ENCODE measurements around the gene ANKFY1. TPM values are rescaled to one million over a fixed set of nuclear protein-coding genes. Genes with fewer than 3 reads are reported as not detected.
A peak's percentile ranks its signal among the peaks of the same experiment; 100 is the strongest.

The ANKFY1 gene
- total and polyA plus RNA-seq, 7 experiments from 2014 or later = 11.7 to 84.5 (median 61.5) TPM

DNA sequence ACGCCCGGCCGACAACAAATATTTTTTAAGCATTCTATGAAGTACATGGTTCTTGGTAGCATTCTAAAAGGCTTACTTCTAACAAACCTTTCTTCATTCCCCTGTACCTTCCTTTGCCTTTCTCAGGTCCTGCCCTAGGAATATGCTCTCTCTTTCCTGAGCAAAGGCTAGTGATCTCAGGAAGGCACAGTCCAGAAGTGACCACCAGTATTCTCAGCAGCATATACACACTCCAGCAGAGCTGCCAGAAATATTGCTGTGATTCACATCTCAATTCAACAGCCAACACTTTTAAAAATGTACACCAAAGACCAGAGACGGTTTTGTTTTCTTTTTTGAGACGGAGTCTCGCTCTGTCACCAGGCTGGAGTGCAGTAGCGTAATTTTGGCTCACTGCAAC lies 41.4 kb upstream of the ANKFY1 start:
- H3K9me3 ChIP-seq (ENCODE audit: control insufficient read depth in 2 of 3, low read length in 3 of 3) = no peaks in the 10 kb centered on the region
- peaks cover 0 to 20% (median 5%) of the 10 kb centered on the region in 5 donors for H3K36me3 Mint-ChIP-seq
- intact Hi-C loops (cut with micrococcal nuclease) = loop anchor here in 1 of 2 donors (2.0 kb wide), 1 partner anchor 108 kb away; no protein-coding TSS in a partner anchor
- H3K27ac Mint-ChIP-seq = no peak overlapping the region
- H3K9me3 Mint-ChIP-seq = no peaks in the 10 kb centered on the region
- ChIA-PET CTCF (interaction anchor here (1.1 kb wide), 1 partner anchor 27 kb away, joined by 3 read pairs; no protein-coding TSS in a partner anchor), POLR2A (no interaction called here)
- DNase-seq = no peak
- peaks cover 0 to 20% (median 0%) of the 10 kb centered on the region in 3 experiments for H3K36me3 ChIP-seq (ENCODE audit: control insufficient read depth in 2 of 3, insufficient read depth in 3 of 3, low read length in 3 of 3)
- no peak overlapping the region for H3K4me3 ChIP-seq (ENCODE audit: low read length)
- ATAC-seq = no peak
- H3K27me3 Mint-ChIP-seq = no peaks in the 10 kb centered on the region
- H3K4me3 Mint-ChIP-seq = no peak overlapping the region
- peaks cover 9 to 12% of the 10 kb centered on the region in 2 donors for H3K4me1 ChIP-seq (ENCODE audit: control insufficient read depth in 2 of 2, insufficient read depth in 2 of 2, low read length in 2 of 2)
- H3K4me1 Mint-ChIP-seq = peaks cover 21 to 40% (median 30%) of the 10 kb centered on the region in 7 donors
- no peak overlapping the region for H3K27ac ChIP-seq (ENCODE audit: low read depth, low read length)
- no peaks in the 10 kb centered on the region for H3K27me3 ChIP-seq (ENCODE audit: control insufficient read depth in 2 of 2, insufficient read depth in 2 of 2, low read length in 2 of 2)

DNA sequence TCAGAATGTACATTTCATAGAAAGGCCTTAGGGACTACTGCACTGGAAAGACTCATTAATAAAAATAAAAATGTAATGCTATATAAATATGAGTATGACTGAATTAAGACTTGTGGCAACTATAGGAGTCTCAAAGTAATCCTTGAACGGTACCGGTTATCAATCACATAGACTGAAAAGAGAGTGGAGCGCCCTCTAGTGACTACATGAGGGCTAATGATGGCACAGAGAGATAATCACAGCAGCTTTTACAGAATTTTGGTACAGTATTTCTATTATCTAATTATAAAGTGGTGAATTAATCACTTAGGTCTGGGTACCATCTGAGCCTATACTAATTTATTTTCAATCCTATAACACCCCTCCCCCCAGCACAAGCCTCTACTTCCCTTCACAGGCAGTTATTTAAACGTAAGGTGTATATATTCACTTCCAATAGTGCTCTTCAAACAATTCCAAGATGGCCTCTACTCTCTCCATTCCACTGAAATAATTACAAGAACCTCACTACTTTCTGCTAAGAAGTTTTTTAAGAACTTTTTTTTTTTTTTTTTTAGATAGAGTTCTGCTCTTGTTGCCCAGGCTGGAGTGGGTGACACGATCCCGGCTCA lies 40.7 kb upstream of the ANKFY1 start:
- no peaks in the 10 kb centered on the region for H3K27me3 ChIP-seq (ENCODE audit: control insufficient read depth in 2 of 2, insufficient read depth in 2 of 2, low read length in 2 of 2)
- H3K27ac Mint-ChIP-seq = no peak overlapping the region
- ATAC-seq = peak; percentile 90
- intact Hi-C loops (cut with micrococcal nuclease) = loop anchor here (1.0 to 2.0 kb wide), 4 partner anchors 61 to 109 kb away; no protein-coding TSS in a partner anchor
- H3K4me3 Mint-ChIP-seq = no peak overlapping the region
- no peak overlapping the region for H3K27ac ChIP-seq (ENCODE audit: low read depth, low read length)
- no peaks in the 10 kb centered on the region for H3K9me3 Mint-ChIP-seq
- no peaks in the 10 kb centered on the region for H3K27me3 Mint-ChIP-seq
- peaks cover 6 to 9% of the 10 kb centered on the region in 2 donors for H3K4me1 ChIP-seq (ENCODE audit: control insufficient read depth in 2 of 2, insufficient read depth in 2 of 2, low read length in 2 of 2)
- DNase-seq = peak in 8 of 9 donors; percentile 20 to 66 (median 52)
- peaks cover 0 to 20% (median 5%) of the 10 kb centered on the region in 5 donors for H3K36me3 Mint-ChIP-seq
- no peak overlapping the region for H3K4me3 ChIP-seq (ENCODE audit: low read length)
- H3K4me1 Mint-ChIP-seq = peaks cover 14 to 33% (median 23%) of the 10 kb centered on the region in 7 donors
- H3K9me3 ChIP-seq (ENCODE audit: control insufficient read depth in 2 of 3, low read length in 3 of 3) = no peaks in the 10 kb centered on the region
- ChIA-PET CTCF (interaction anchor here (1.1 to 1.2 kb wide), 2 partner anchors 28 to 57 kb away, joined by 3 read pairs; no protein-coding TSS in a partner anchor), POLR2A (no interaction called here)
- peaks cover 0 to 20% (median 0%) of the 10 kb centered on the region in 3 experiments for H3K36me3 ChIP-seq (ENCODE audit: control insufficient read depth in 2 of 3, insufficient read depth in 3 of 3, low read length in 3 of 3)

DNA sequence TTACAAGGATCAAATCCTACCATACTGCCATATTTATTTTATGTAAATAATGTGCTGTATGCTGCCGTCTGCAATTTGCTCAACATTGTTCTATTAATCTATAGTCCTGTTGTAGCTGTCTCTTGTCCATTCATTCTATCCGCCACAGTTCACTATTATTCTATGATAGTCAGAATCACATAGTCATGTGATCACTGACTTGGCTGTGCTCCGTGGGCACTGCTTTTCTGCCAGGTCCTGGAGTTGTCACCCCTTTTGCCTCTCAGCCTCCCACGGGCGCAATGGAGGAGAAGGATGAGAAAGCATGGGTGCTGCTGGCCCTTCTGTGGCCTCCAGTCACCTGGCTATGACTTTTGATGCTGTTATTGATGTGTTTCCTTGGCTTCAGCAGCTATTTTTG lies 37.3 kb upstream of the ANKFY1 start:
- H3K9me3 Mint-ChIP-seq = no peaks in the 10 kb centered on the region
- H3K27me3 Mint-ChIP-seq = no peaks in the 10 kb centered on the region
- no peak overlapping the region for H3K4me3 Mint-ChIP-seq
- ChIA-PET POLR2A (no interaction called here), CTCF (interaction anchor here (0.7 kb wide), 1 partner anchor 79 kb away, joined by 7 read pairs; no protein-coding TSS in a partner anchor)
- H3K36me3 ChIP-seq (ENCODE audit: control insufficient read depth in 2 of 3, insufficient read depth in 3 of 3, low read length in 3 of 3) = peaks cover 0 to 16% (median 0%) of the 10 kb centered on the region in 3 experiments
- H3K27ac ChIP-seq (ENCODE audit: low read depth, low read length) = no peak overlapping the region
- ATAC-seq = no peak
- H3K4me1 ChIP-seq (ENCODE audit: control insufficient read depth in 2 of 2, insufficient read depth in 2 of 2, low read length in 2 of 2) = no peaks in the 10 kb centered on the region
- H3K27me3 ChIP-seq (ENCODE audit: control insufficient read depth in 2 of 2, insufficient read depth in 2 of 2, low read length in 2 of 2) = no peaks in the 10 kb centered on the region
- H3K4me3 ChIP-seq (ENCODE audit: low read length) = no peak overlapping the region
- H3K9me3 ChIP-seq (ENCODE audit: control insufficient read depth in 2 of 3, low read length in 3 of 3) = no peaks in the 10 kb centered on the region
- DNase-seq = no peak
- peaks cover 0 to 27% (median 5%) of the 10 kb centered on the region in 5 donors for H3K36me3 Mint-ChIP-seq
- H3K27ac Mint-ChIP-seq = no peak overlapping the region
- peaks cover 8 to 36% (median 22%) of the 10 kb centered on the region in 7 donors for H3K4me1 Mint-ChIP-seq
- intact Hi-C loops (cut with micrococcal nuclease) = no loop called here

DNA sequence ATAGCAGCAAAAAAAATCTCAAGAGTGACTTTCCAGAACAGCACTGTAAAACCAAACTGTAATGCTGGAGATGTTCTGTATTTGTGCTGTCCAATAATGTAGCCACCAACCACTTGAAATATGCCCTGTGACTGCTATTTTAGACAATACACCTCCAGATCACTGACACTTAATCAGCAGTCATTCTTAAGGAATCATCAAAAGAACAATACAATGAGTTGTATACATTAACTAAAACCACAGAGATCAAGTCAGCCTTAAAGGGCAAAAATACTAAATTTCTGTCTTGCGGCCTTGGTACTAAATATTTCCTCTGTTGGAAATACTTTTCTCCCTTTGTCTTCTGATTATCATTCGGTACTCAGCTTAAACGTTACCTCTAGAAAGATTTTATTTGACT lies 33.6 kb upstream of the ANKFY1 start:
- Mint-ChIP-seq H3K27me3 (no peaks in the 10 kb centered on the region), H3K4me3 (no peak overlapping the region), H3K27ac (peak overlapping the region in 4 of 9 donors; percentile 4 to 65 (median 24)), H3K36me3 (peaks cover 4 to 36% (median 7%) of the 10 kb centered on the region in 5 donors), H3K9me3 (no peaks in the 10 kb centered on the region), H3K4me1 (peaks cover 10 to 38% (median 23%) of the 10 kb centered on the region in 7 donors)
- H3K27me3 ChIP-seq (ENCODE audit: control insufficient read depth in 2 of 2, insufficient read depth in 2 of 2, low read length in 2 of 2) = no peaks in the 10 kb centered on the region
- H3K4me3 ChIP-seq (ENCODE audit: low read length) = no peak overlapping the region
- intact Hi-C loops (cut with micrococcal nuclease) = loop anchor here in 1 of 2 donors (2.0 kb wide), 1 partner anchor 13 kb away; no protein-coding TSS in a partner anchor
- H3K9me3 ChIP-seq (ENCODE audit: control insufficient read depth in 2 of 3, low read length in 3 of 3) = no peaks in the 10 kb centered on the region
- ATAC-seq = no peak
- CTCF ChIA-PET = no interaction called here
- POLR2A ChIA-PET = no interaction called here
- H3K4me1 ChIP-seq (ENCODE audit: control insufficient read depth in 2 of 2, insufficient read depth in 2 of 2, low read length in 2 of 2) = no peaks in the 10 kb centered on the region
- DNase-seq = no peak
- H3K27ac ChIP-seq (ENCODE audit: low read depth, low read length) = no peak overlapping the region
- peaks cover 0 to 27% (median 0%) of the 10 kb centered on the region in 3 experiments for H3K36me3 ChIP-seq (ENCODE audit: control insufficient read depth in 2 of 3, insufficient read depth in 3 of 3, low read length in 3 of 3)

DNA sequence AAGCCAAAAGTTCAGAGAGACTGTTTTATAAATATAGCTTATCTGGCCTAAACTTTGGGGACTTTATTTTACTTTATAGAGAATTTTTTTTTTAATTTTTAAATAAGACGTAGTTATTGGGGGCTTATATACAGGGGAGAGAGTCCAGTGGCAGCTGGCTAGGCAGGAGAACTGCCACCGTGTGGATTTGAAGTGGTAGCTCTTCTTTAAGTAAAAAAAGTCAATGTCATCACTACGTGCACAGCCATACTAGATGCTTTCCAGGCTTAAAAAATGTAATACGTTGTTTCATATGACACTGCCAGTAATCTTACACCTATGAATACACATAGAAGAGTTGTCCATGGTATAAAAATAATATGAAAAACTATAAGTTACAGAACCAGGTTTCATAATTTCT lies 31.9 kb upstream of the ANKFY1 start:
- Mint-ChIP-seq H3K4me1 (peaks cover 8 to 39% (median 15%) of the 10 kb centered on the region in 7 donors), H3K36me3 (peaks cover 0 to 24% (median 7%) of the 10 kb centered on the region in 5 donors), H3K27ac (peak overlapping the region in 1 of 9 donors; percentile 10), H3K9me3 (no peaks in the 10 kb centered on the region), H3K27me3 (no peaks in the 10 kb centered on the region), H3K4me3 (no peak overlapping the region)
- Histone ChIP-seq H3K9me3 (ENCODE audit: control insufficient read depth in 2 of 3, low read length in 3 of 3) (no peaks in the 10 kb centered on the region), H3K27me3 (ENCODE audit: control insufficient read depth in 2 of 2, insufficient read depth in 2 of 2, low read length in 2 of 2) (no peaks in the 10 kb centered on the region), H3K4me3 (ENCODE audit: low read length) (no peak overlapping the region), H3K4me1 (ENCODE audit: control insufficient read depth in 2 of 2, insufficient read depth in 2 of 2, low read length in 2 of 2) (no peaks in the 10 kb centered on the region), H3K27ac (ENCODE audit: low read depth, low read length) (no peak overlapping the region), H3K36me3 (ENCODE audit: control insufficient read depth in 2 of 3, insufficient read depth in 3 of 3, low read length in 3 of 3) (peaks cover 0 to 20% (median 0%) of the 10 kb centered on the region in 3 experiments)
- ATAC-seq = no peak
- no peak for DNase-seq
- CTCF ChIA-PET = no interaction called here
- intact Hi-C loops (cut with micrococcal nuclease) = loop anchor here in 1 of 2 donors (2.0 kb wide), 1 partner anchor 15 kb away; no protein-coding TSS in a partner anchor
- POLR2A ChIA-PET = interaction anchor here (0.6 kb wide), 1 partner anchor 545 kb away, joined by 3 read pairs; no protein-coding TSS in a partner anchor

DNA sequence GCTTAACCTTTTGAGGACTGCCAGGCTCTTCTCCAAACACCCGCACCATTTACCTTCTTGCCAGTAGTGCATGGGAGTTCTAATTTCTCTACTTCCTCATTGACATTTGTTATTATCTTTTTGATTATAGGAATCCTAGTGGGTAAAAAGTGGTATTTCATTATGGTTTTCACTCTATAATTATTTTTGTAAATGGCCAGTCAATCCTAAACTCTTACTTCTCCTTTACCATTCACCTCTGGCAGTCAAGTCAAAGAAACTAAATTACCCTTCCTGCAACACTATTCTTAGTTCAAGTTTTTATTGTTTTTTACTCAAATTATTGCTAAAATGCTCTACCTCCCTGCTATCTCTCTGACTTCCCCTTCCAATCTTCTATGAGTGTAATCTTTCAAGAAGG lies 29.8 kb upstream of the ANKFY1 start:
- Mint-ChIP-seq H3K4me3 (no peak overlapping the region), H3K27ac (peak overlapping the region in 4 of 9 donors; percentile 6 to 49 (median 30)), H3K27me3 (no peaks in the 10 kb centered on the region), H3K9me3 (no peaks in the 10 kb centered on the region), H3K36me3 (peaks cover 0 to 28% (median 7%) of the 10 kb centered on the region in 5 donors), H3K4me1 (peaks cover 8 to 32% (median 15%) of the 10 kb centered on the region in 7 donors)
- ChIA-PET POLR2A (no interaction called here), CTCF (interaction anchor here (0.6 to 1.2 kb wide), 2 partner anchors 9 to 52 kb away, joined by 3 read pairs; no protein-coding TSS in a partner anchor)
- H3K9me3 ChIP-seq (ENCODE audit: control insufficient read depth in 2 of 3, low read length in 3 of 3) = no peaks in the 10 kb centered on the region
- H3K4me3 ChIP-seq (ENCODE audit: low read length) = no peak overlapping the region
- no peaks in the 10 kb centered on the region for H3K27me3 ChIP-seq (ENCODE audit: control insufficient read depth in 2 of 2, insufficient read depth in 2 of 2, low read length in 2 of 2)
- H3K4me1 ChIP-seq (ENCODE audit: control insufficient read depth in 2 of 2, insufficient read depth in 2 of 2, low read length in 2 of 2) = no peaks in the 10 kb centered on the region
- intact Hi-C loops (cut with micrococcal nuclease) = no loop called here
- peaks cover 0 to 28% (median 0%) of the 10 kb centered on the region in 3 experiments for H3K36me3 ChIP-seq (ENCODE audit: control insufficient read depth in 2 of 3, insufficient read depth in 3 of 3, low read length in 3 of 3)
- ATAC-seq = no peak
- no peak overlapping the region for H3K27ac ChIP-seq (ENCODE audit: low read depth, low read length)
- DNase-seq = no peak

All from naive thymus-derived CD4-positive, alpha-beta T cell (primary cell).